GM18526 (cell line): ENCODE results near the gene TCF4.

Source experiments
- POLR2A ChIP-seq: IDR thresholded peaks from 3 replicates; pipeline ENCODE4 v1.6.1; 2011; ENCODE audit not compliant: insufficient read length; ENCODE audit errors: extremely low read depth

The TCF4 gene

DNA sequence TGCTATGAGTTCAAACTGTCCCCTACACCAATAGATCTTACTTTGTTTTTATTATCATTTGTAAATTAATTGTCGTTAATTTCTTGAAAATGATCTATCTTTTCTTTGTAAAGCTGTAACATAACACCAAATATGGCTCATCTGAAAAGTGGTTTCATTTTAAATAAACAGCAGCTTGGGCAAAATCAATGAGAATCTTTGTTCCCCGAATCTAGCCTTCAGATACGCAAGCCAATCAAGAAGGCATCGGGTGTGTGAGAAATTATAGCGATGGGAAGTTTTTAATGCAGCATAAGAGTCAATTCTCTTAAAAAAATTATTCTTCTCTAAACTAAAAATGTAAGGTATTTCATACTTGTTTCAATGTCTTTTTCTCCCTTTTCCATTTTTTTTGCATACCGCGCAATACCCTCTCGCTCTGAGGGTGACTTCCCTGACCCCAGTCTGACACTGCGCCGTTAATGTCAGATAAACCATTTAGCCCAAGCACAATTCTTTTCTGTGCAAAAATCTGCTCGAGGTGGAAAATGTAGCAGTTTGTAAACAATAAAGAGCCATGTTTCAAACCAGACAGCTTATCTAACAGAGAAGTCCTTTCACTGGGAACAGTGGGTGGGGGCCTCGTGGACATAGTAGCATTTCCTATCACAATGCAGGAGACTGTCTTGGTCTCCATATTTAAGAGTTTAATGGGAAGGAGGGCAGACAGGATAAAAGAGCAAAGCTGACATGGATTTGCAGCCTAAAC is 129.4 kb downstream of the TCF4 start:
- no peak for TF ChIP-seq POLR2A

DNA sequence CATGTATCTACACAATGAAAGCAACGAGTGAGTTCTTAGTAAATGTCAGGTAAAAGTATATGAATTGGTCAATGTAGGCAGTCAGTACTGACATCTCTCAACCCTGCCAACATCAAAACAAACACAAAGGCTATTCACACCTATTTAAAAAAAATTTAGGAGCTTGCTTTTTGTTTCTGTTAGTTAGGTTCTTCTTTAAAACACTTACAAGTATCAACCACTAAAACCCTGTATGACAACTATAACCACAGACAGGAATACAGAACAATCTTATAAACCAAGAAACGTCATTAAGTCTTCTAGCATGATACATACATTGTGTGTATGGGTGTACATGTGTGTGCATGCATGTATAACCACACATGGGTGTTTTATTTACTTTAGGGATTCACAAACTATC is 131.0 kb downstream of the TCF4 start:
- no peak for TF ChIP-seq POLR2A

DNA sequence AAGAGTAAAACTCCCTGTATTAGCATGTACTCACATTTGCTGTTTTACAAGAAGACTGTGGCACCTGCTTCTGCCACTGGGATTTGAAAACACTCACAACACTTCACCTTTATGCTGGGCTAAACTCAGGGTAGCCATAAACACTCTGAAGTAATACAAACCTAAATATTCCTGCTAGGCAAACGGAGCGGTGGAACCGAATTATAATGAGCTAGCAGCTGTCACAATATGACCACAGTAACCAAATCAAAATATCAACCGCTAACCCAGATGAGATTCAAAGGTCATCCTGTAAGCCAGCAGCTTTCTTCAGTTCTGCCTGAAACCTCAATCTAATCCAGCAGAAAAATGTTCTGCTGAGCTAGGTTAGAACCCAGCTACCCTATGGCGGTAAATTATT is 132.1 kb downstream of the TCF4 start:
- TF ChIP-seq POLR2A = no peak

DNA sequence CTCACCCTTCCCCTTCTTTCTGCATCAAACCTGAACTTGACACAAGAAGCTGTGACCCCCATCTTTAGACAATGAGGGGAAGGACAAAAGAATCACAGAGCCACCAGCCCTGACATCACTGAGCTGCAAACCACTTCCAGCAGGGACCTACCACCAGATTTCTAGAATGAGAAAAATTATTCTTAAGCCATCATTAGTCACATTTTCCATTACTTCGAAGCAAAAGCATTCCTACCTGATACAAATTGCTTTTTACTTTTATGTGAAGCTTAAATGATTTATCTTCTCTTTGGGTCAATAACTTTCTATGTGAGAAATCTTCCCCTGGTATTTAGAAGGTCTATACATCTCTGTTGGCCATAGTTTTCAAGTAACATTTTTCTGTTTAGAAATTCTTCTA is 134.8 kb downstream of the TCF4 start:
- no peak for TF ChIP-seq POLR2A

DNA sequence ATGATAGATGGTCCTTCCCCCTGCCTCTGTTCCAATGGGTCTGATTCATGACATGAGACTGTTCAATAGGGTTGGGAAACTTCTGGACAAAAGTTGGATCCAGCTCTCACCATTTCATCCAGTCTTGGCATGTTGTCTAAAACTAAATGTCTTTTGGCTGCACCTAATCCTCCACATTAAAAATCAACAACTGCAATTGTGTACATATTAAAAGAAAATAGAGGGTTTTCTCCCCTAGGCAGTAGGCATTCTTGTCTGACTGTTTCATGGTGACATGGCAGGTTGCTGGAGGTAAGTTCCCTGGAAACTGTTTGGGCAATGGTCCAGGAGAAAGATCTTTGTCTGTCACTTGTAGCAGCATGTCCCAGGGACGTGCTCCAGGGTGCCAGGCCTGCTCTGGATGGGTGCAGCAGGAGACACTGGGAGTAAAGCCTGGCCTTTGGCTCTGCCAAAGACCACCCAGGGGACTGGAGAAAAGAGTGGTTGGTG is 135.8 kb downstream of the TCF4 start:
- no peak for TF ChIP-seq POLR2A

DNA sequence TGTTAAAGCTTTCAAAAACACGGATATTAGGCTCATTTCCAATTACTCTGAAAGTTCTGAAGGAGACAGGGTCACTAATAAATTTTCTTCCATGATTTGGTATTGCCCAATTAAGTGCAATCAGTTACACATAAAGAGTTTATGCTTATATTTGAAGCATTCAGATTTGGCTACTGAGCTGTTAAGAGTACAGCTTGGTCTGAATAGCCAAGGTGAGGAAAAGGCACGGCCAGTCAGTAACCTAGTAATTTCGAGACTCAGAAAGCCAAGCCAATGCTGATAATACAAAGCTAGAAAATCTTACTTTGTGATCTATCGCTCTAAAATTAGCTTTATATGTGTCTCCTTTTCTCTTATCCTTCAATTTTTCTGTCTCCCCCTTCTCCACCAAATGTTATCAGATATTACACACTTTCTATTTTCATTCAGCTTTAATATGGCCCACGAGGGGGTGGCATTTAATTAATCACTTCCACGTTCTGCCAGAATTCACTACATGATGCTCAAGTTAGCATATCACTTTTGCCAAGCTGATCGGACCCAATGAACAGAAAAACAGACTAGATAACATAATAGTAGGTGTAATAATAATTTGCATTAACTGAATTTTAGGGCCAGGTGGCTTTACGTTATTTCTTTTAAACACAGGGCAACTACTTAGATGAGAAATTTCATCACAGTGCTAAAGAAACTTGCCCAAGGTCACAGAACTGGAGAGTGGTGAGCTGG is 138.4 kb downstream of the TCF4 start:
- TF ChIP-seq POLR2A = no peak

DNA sequence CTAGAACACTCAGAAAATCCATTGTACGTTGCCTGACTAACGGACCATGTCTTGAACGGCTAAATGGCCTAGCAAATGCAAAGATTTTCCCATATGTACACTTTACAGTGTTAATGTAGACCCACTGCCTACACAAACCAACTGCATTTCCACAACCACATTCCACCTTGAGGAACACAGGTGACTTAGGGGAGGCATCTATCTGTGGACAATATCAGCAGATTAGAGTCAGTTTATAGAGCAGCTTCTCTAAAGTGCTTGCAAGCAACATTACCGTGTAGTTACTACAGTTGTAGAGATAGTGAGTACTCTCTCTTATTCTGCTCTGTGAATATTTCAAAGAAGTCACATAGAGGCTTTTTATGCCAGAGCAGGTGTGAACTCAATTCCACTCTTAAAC is 139.6 kb downstream of the TCF4 start:
- no peak for TF ChIP-seq POLR2A

DNA sequence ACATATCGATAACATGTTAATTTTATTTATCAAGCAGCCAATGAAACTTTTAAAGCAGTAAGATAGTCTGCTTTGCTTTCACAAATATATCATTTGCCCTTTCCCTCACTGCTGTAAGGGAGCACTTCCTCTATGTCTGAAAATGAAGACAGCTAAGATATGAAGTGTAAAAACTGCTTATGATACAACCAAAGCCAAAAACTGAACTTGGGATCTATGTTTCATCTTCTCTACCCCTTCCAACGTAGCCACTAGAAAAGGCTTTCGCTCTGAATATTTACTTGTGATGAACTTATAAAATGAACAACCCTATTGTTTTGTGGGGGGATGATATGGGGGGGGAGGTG is 140.3 kb downstream of the TCF4 start:
- TF ChIP-seq POLR2A = no peak

DNA sequence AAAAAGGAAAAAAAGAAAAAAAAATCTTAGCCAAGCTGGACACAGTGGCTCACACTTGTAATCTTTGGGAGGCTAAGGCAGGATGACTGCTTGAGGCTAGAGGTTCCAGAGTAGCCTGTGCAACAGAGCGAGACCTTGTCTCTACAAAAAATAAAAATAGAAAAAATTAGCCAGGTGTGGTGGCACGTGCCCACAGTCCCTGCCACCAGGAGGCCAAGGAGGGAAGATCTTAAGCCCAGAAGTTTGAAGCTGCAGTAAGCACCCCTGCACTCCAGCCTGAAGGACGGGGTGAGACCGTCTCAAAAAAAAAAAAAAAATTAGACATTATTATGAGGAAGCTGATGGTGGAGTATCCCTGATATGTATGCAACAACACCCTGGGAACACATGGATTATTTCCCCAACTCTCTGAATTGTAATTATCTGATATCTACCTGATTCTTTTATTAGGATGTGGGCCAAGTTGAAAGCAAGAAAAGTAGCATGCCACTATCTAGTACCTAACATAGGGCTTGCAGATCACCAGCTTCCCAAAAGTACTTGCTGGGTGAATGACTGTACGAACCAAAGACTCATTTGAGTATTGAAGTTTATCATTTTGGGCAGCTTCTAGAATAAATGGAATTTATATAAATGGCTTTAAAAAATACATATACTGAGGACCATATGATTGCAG is 140.9 kb downstream of the TCF4 start:
- TF ChIP-seq POLR2A = no peak

DNA sequence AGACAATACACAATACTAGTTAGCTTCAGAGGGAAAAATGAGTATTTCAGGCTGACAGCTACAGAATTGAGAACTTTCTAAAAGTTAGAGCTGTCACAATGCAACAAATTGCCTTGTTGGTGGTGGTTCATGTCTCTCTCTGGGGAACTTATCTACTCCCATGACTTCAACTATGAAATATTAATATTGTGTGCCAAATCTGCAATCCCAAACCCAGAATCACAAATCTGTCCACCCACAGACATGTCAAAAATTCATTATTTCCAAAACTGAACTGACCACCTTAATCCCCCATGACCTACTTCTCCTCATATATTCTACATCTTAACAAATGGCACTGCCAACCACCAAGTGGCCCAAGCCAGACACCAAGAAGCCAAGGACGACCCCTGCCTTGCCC is 143.5 kb downstream of the TCF4 start:
- TF ChIP-seq POLR2A = no peak

DNA sequence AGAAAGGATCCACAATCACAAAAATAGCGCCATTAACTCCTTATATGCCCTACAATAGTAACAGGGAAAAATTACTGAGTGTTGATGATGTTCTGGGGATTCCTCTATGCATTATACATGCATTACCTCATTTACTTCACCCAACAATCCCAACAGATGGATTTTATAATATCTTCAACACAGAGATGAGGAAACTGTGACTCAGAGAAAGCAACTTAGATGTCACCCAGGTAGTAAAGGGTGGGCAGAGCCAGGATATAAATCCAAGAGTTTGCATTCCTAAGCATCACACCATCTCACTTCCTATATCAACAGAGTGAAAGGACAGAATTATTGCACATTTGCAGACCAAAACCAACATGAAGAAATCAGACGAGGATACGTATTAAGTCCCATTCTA is 144.2 kb downstream of the TCF4 start:
- TF ChIP-seq POLR2A = no peak

DNA sequence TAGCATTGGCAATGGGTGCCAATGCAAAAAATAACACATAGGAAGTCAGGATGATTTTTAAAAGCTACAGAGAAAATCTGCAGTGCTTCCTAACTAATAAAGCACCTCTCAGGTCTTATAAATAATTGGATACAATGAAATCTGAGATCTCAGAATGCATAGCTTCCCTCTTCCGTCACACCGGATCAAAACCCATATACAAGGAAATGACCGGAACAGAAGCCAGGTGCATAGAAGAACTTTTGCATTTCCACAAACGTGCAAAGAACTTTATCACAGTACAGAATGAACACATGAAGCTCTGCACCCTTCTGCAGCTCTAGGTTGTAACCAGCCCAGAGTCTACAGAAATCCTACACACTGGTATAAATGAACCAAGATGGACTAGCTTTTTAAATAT is 145.4 kb downstream of the TCF4 start:
- TF ChIP-seq POLR2A = no peak

DNA sequence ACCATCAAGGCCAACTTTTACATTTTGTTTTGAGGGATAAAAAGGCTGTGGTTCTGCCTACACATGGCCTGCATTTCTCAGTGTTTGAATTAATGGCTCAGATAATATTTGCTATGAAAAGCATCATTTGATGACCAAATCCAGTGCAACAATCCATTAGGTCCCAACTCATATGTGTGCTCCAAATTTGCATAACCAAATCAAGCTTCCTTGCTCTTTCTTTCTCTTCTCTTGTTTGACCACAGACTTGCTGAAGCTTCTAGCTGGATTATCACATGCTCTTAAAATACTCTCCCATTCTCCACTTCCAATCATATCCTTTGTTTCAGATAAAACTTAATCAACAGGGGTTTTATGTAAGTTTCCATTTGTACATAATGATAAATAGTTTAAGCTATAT is 147.0 kb downstream of the TCF4 start:
- TF ChIP-seq POLR2A = no peak

DNA sequence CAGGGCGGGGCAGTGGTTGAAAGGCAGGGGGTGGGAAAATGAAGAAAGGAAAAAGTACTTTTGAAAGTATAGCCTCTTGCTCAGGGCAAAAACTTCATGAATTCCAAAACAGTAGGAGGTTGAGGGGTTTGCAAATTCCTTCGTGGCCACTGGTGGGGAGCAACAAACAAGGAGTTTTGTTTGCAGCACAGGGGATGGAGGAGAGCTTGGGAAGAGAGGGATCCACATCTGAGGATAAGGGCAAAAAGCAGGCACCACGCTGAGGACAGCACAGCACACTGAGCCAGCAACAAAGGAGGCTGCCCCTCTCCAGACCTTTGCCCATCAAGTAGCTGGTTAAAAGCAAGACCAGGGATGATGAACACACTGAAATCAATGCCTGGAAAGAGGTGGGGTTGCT is 148.9 kb downstream of the TCF4 start:
- no peak for TF ChIP-seq POLR2A

DNA sequence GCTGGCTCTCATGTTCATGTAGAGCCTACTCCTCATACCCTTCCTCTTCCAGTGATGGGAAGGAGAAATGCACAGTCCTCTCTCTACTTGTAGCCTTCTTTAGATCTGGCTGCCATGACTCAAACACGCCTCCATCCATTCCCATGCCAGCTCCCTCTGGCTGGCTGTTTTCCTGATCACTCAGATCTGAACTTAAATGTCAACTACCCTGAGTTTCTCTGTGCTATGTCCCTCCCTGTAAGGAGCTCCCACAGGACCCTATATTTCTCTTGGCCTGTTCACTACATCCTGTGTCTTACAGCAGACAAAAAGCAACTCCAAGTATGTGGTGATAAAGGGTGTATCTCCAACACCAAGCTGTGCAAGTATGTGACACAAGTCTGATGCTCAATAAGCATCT is 152.4 kb downstream of the TCF4 start:
- no peak for TF ChIP-seq POLR2A

DNA sequence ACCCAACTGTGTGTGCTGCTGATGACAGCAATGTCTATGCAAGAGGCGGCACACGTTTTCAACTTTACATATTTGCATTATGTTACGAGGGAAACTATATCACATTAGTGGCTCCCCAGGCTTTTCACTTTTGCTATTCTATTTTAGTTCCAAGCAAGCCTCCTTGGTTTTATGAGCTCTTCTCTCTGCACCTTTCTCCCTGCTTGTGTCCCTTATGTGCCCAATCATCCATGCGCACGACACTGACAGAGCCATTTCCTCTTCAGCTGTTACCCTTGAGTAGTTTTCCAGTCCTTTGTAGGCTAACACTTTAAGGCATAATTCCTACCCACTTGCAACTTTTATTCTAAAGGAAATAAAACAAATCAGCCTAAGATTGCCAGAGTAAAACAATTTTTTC is 154.3 kb downstream of the TCF4 start:
- TF ChIP-seq POLR2A = no peak
